Measurements from ENCODE around the gene ITGA2B.

- TF ChIP-seq CTCF (IDR thresholded peaks at IDR 0.05) (peak; percentile 24 to 37 (median 29)), POLR2A (IDR thresholded peaks at IDR 0.05) (peak; percentile 70)
Measured at GRCh38 chr17:44345454-44346026, 43.9 kb downstream of the ITGA2B start.
